CD4-positive, alpha-beta T cell (primary cell): ENCODE data around the gene MCC. TPM values are rescaled to one million over a fixed set of nuclear protein-coding genes. Genes with fewer than 3 reads are reported as not detected.

Source experiments
- ATAC-seq: fragments of 200-7000 bp; cut with Tn5 transposase; one replicate; pipeline ENCODE4 v1.10.0; 2022; ENCODE audit warnings: mild to moderate bottlenecking; ENCODE audit not compliant: poor library complexity
- CTCF ChIA-PET: fragments of 350-600 bp; sonication (Branson Sonifier 250); formaldehyde crosslinking; loops from one replicate; lab custom pipeline; 2021; ENCODE audit warnings: antibody characterized with exemption, inconsistent platforms; lab: Charles Lee
- POLR2A ChIA-PET: fragments of 350-600 bp; sonication (Branson Sonifier 250); formaldehyde crosslinking; loops from one replicate; lab custom pipeline; 2021; ENCODE audit warnings: antibody characterized with exemption, inconsistent platforms; lab: Charles Lee
- DNase-seq, 14 experiments: peaks; one replicate each; pipeline ENCODE4 v3.0.0-alpha.2; 2013 to 2020; ENCODE audit warnings: mixed read lengths in 2 of 14
- H3K27ac ChIP-seq, 2 donors: one replicate each; pipeline versions ENCODE4 v1.5.1 to v1.7.0; 2013; ENCODE audit warnings: low read length in 2 of 2, low read depth in 1 of 2, mild to moderate bottlenecking in 1 of 2
- H3K27me3 ChIP-seq, 2 experiments: 1 replicate in 1 of 2; 2 replicates in 1 of 2; pipeline versions ENCODE4 v1.6.1 to v1.7.0; 2013; ENCODE audit warnings: low read length in 2 of 2, control low read depth in 1 of 2, mild to moderate bottlenecking in 1 of 2, moderate library complexity in 1 of 2; ENCODE audit not compliant: insufficient read depth in 2 of 2, control insufficient read depth in 1 of 2
- H3K36me3 ChIP-seq: one replicate; pipeline ENCODE4 v1.6.1; 2013; ENCODE audit warnings: low read length, control low read depth; ENCODE audit not compliant: insufficient read depth
- H3K4me1 ChIP-seq: one replicate; pipeline ENCODE4 v1.6.1; 2013; ENCODE audit warnings: low read length, control low read depth; ENCODE audit not compliant: insufficient read depth
- H3K4me3 ChIP-seq: one replicate; pipeline ENCODE4 v1.5.1; 2013; ENCODE audit warnings: mild to moderate bottlenecking, low read length, moderate library complexity
- H3K9me3 ChIP-seq, 2 experiments: 1 replicate in 1 of 2; 2 replicates in 1 of 2; pipeline versions ENCODE4 v1.6.1 to v1.7.0; 2013; ENCODE audit warnings: low read length in 2 of 2, mild to moderate bottlenecking in 2 of 2, control low read depth in 1 of 2, moderate library complexity in 1 of 2; ENCODE audit not compliant: control insufficient read depth in 1 of 2, insufficient read depth in 1 of 2
- H3K27ac Mint-ChIP-seq: one replicate; pipeline ENCODE4 v1.8.0; 2020; ENCODE audit warnings: mixed read lengths
- H3K27me3 Mint-ChIP-seq: one replicate; pipeline ENCODE4 v1.8.0; 2021; ENCODE audit warnings: mixed read lengths
- H3K36me3 Mint-ChIP-seq: one replicate; pipeline ENCODE4 v1.8.0; 2021; ENCODE audit warnings: low read depth, mixed read lengths
- H3K4me1 Mint-ChIP-seq: one replicate; pipeline ENCODE4 v1.8.0; 2021; ENCODE audit warnings: low read depth, mixed read lengths
- H3K4me3 Mint-ChIP-seq: one replicate; pipeline ENCODE4 v1.8.0; 2020; ENCODE audit warnings: mild to moderate bottlenecking, mixed read lengths
- H3K9me3 Mint-ChIP-seq: one replicate; pipeline ENCODE4 v1.8.0; 2020; ENCODE audit warnings: mixed read lengths
- CTCF ChIP-seq: fragments of 200-600 bp; IDR thresholded peaks from one replicate; pipeline ENCODE4 v1.8.0; 2022; ENCODE audit warnings: antibody characterized with exemption, mild to moderate bottlenecking
- intact Hi-C, 2 experiments: fragments of 100-400 bp; cut with DNase I in 1 of 2; cut with micrococcal nuclease in 1 of 2; formaldehyde crosslinking; loops; one replicate each; pipeline versions ENCODE4 v1.15.1 to v1.9.0; 2023 to 2025; cut with DNase I, micrococcal nuclease
- total RNA-seq, 174 experiments: library from RNA in 2 of 174; stranded (reverse) in 2 of 174; gene quantifications; one replicate each; pipeline ENCODE4 v1.2.3 and lab custom pipeline; 2021 to 2026

MCC gene
- total RNA-seq, 2 experiments from 2014 or later, result 3.2 to 3.3 TPM

GRCh38 chr5:113152380-113152740, 335.9 kb downstream of the MCC start:
- no peak for ATAC-seq
- Histone ChIP-seq H3K27ac (no peak overlapping the region), H3K4me3 (no peak overlapping the region), H3K4me1 (no peaks in the 10 kb centered on the region), H3K36me3 (no peaks in the 10 kb centered on the region), H3K9me3 (no peaks in the 10 kb centered on the region), H3K27me3 (no peaks in the 10 kb centered on the region)
- Mint-ChIP-seq H3K4me3 (no peak overlapping the region), H3K36me3 (no peaks in the 10 kb centered on the region), H3K4me1 (no peaks in the 10 kb centered on the region), H3K27me3 (no peaks in the 10 kb centered on the region), H3K27ac (no peak overlapping the region), H3K9me3 (no peaks in the 10 kb centered on the region)
- ChIA-PET CTCF (no interaction called here), POLR2A (no interaction called here)
- TF ChIP-seq CTCF, result no peak
- no peak for DNase-seq
- intact Hi-C loops, result no loop called here

GRCh38 chr5:113151641-113152379, 336.4 kb downstream of the MCC start:
- no peaks in the 10 kb centered on the region for H3K9me3 ChIP-seq
- Mint-ChIP-seq H3K4me3 (no peak overlapping the region), H3K27me3 (no peaks in the 10 kb centered on the region), H3K27ac (no peak overlapping the region), H3K9me3 (no peaks in the 10 kb centered on the region), H3K4me1 (no peaks in the 10 kb centered on the region), H3K36me3 (no peaks in the 10 kb centered on the region)
- H3K4me1 ChIP-seq, result no peaks in the 10 kb centered on the region
- H3K27me3 ChIP-seq, result no peaks in the 10 kb centered on the region
- H3K4me3 ChIP-seq, result no peak overlapping the region
- DNase-seq (no peak), ATAC-seq (no peak)
- intact Hi-C loops, result no loop called here
- ChIA-PET CTCF (no interaction called here), POLR2A (no interaction called here)
- no peak overlapping the region for H3K27ac ChIP-seq
- TF ChIP-seq CTCF, result no peak
- no peaks in the 10 kb centered on the region for H3K36me3 ChIP-seq

- ATAC-seq (no peak), DNase-seq (no peak)
- TF ChIP-seq CTCF, result no peak
- Mint-ChIP-seq H3K27me3 (no peaks in the 10 kb centered on the region), H3K4me3 (no peak overlapping the region), H3K9me3 (no peaks in the 10 kb centered on the region), H3K36me3 (no peaks in the 10 kb centered on the region), H3K27ac (no peak overlapping the region), H3K4me1 (no peaks in the 10 kb centered on the region)
- intact Hi-C loops, result no loop called here
- ChIA-PET POLR2A (no interaction called here), CTCF (no interaction called here)
- Histone ChIP-seq H3K27me3 (no peaks in the 10 kb centered on the region), H3K9me3 (no peaks in the 10 kb centered on the region), H3K36me3 (no peaks in the 10 kb centered on the region), H3K4me3 (no peak overlapping the region), H3K27ac (no peak overlapping the region), H3K4me1 (no peaks in the 10 kb centered on the region)
These were observed 337.4 kb downstream of the MCC start for GRCh38 chr5:113150821-113151220.
